H1 (cell line): ENCODE measurements around the gene ABI3. TPM values are rescaled to one million over a fixed set of nuclear protein-coding genes. Genes with fewer than 3 reads are reported as not detected.

Experiments
- CTCF ChIA-PET: fragments of 300-600 bp; sonication (Branson Sonifier 250); formaldehyde crosslinking; loops from one replicate; lab custom pipeline; 2021; ENCODE audit not compliant: partially characterized antibody; lab: Charles Lee
- POLR2A ChIA-PET: fragments of 300-600 bp; sonication (Branson Sonifier 250); formaldehyde crosslinking; loops from one replicate; lab custom pipeline; 2021; ENCODE audit warnings: inconsistent platforms; ENCODE audit not compliant: partially characterized antibody; lab: Charles Lee
- DNase-seq, 2 experiments: peaks; one replicate each; pipeline versions ENCODE4 v3.0.0 to v3.0.0-alpha.2; 2010 to 2022; ENCODE audit warnings: low spot score in 2 of 2, low read depth in 1 of 2, mixed read lengths in 1 of 2
- FAIRE-seq: peaks from 2 replicates; lab custom pipeline; 2011; peaks lifted over from hg19 to GRCh38; lab: Jason Lieb, UNC
- H2AFZ ChIP-seq: 2 replicates; pipeline ENCODE4 v1.8.1; 2012; ENCODE audit warnings: low read length, inconsistent platforms
- H2AK5ac ChIP-seq: 2 replicates; pipeline ENCODE4 v1.6.1; 2013; ENCODE audit warnings: low read depth, low read length
- H2BK120ac ChIP-seq: replicated peaks from 2 replicates; pipeline ENCODE3; 2013; ENCODE audit warnings: low read depth, low read length, inconsistent platforms
- H2BK12ac ChIP-seq: 2 replicates; pipeline ENCODE4 v1.6.1; 2013; ENCODE audit warnings: low read depth, low read length
- H2BK15ac ChIP-seq: 2 replicates; pipeline ENCODE4 v1.6.1; 2013; ENCODE audit warnings: low read length
- H2BK20ac ChIP-seq: 2 replicates; pipeline ENCODE4 v1.6.1; 2013; ENCODE audit warnings: low read length
- H2BK5ac ChIP-seq: 2 replicates; pipeline ENCODE4 v1.6.1; 2013; ENCODE audit warnings: low read depth, low read length
- H3K14ac ChIP-seq: 2 replicates; pipeline ENCODE4 v1.6.1; 2013; ENCODE audit warnings: inconsistent platforms; ENCODE audit not compliant: insufficient read length
- H3K18ac ChIP-seq: 2 replicates; pipeline ENCODE4 v1.6.1; 2013; ENCODE audit warnings: low read length; ENCODE audit errors: extremely low read depth
- H3K23ac ChIP-seq: 2 replicates; pipeline ENCODE4 v1.6.1; 2013; ENCODE audit warnings: inconsistent platforms; ENCODE audit not compliant: insufficient read length
- H3K23me2 ChIP-seq: 2 replicates; pipeline ENCODE4 v1.6.1; 2013; ENCODE audit warnings: low read depth, low read length
- H3K27ac ChIP-seq: 2 replicates; pipeline ENCODE4 v1.6.1; 2011; ENCODE audit warnings: low read depth, low read length, inconsistent platforms
- H3K27me3 ChIP-seq, 4 experiments: replicated peaks in 1 of 4; 1 replicate in 1 of 4; 2 replicates in 3 of 4; pipeline versions ENCODE4 v1.6.1 to v1.8.1; 2011 to 2013; ENCODE audit warnings: low read length in 3 of 4, mild to moderate bottlenecking in 3 of 4, inconsistent platforms in 2 of 4, mixed read lengths in 2 of 4, moderate library complexity in 1 of 4; ENCODE audit not compliant: control insufficient read depth in 3 of 4, insufficient read depth in 3 of 4; ENCODE audit errors: extremely low read depth in 1 of 4
- H3K36me3 ChIP-seq, 4 experiments: 2 replicates each; pipeline versions ENCODE4 v1.6.1 to v1.8.1; 2011 to 2013; ENCODE audit warnings: mild to moderate bottlenecking in 4 of 4, low read length in 3 of 4, moderate library complexity in 2 of 4, control low read depth in 1 of 4, inconsistent platforms in 1 of 4; ENCODE audit not compliant: insufficient read depth in 4 of 4, control insufficient read depth in 2 of 4
- H3K4ac ChIP-seq: replicated peaks from 2 replicates; pipeline ENCODE3; 2013; ENCODE audit warnings: low read length, low read depth, mixed read lengths, inconsistent platforms; ENCODE audit not compliant: insufficient read length
- H3K4me1 ChIP-seq, 4 experiments: replicated peaks in 1 of 4; 1 replicate in 1 of 4; 2 replicates in 3 of 4; pipeline versions ENCODE4 v1.6.1 to v1.8.1; 2011 to 2013; ENCODE audit warnings: low read length in 3 of 4, inconsistent platforms in 2 of 4, mixed read lengths in 1 of 4; ENCODE audit not compliant: insufficient read depth in 4 of 4, control insufficient read depth in 3 of 4
- H3K4me2 ChIP-seq, 2 experiments: 2 replicates each; pipeline versions ENCODE4 v1.6.1 to v1.8.1; 2011 to 2013; ENCODE audit warnings: low read depth in 2 of 2, low read length in 2 of 2, control low read depth in 1 of 2, inconsistent platforms in 1 of 2, mild to moderate bottlenecking in 1 of 2; ENCODE audit not compliant: insufficient read depth in 1 of 2
- H3K4me3 ChIP-seq, 4 experiments: fragments of 200-600, 300-600 bp in 1 of 4; sonication (generic), shearing (Covaris generic), sonication (Bioruptor Twin) in 1 of 4; 2 replicates each; pipeline versions ENCODE4 v1.5.1 to v1.8.1; 2011 to 2016; ENCODE audit warnings: low read length in 4 of 4, low read depth in 3 of 4, control low read depth in 2 of 4, inconsistent platforms in 2 of 4, mild to moderate bottlenecking in 2 of 4, mixed read lengths in 1 of 4, moderate library complexity in 1 of 4; ENCODE audit not compliant: insufficient read depth in 2 of 4; ENCODE audit errors: extremely low read depth in 1 of 4
- H3K56ac ChIP-seq: replicated peaks from 2 replicates; pipeline ENCODE3; 2013; ENCODE audit warnings: low read depth, mild to moderate bottlenecking, mixed read lengths, low read length, inconsistent platforms; ENCODE audit not compliant: insufficient read length
- H3K79me1 ChIP-seq: 2 replicates; pipeline ENCODE4 v1.6.1; 2013; ENCODE audit warnings: low read depth, low read length, control low read depth
- H3K79me2 ChIP-seq, 2 experiments: 2 replicates each; pipeline versions ENCODE4 v1.6.1 to v1.8.1; 2012 to 2013; ENCODE audit warnings: low read length in 2 of 2, mild to moderate bottlenecking in 2 of 2, inconsistent platforms in 1 of 2; ENCODE audit not compliant: insufficient read depth in 2 of 2, control insufficient read depth in 1 of 2
- H3K9ac ChIP-seq, 4 experiments: replicated peaks in 1 of 4; 1 replicate in 1 of 4; 2 replicates in 3 of 4; pipeline versions ENCODE4 v1.6.1 to v1.8.1; 2011 to 2013; ENCODE audit warnings: low read depth in 3 of 4, low read length in 3 of 4, control low read depth in 2 of 4, mild to moderate bottlenecking in 2 of 4, moderate library complexity in 2 of 4, inconsistent platforms in 1 of 4; ENCODE audit errors: extremely low read depth in 1 of 4
- H3K9me3 ChIP-seq, 2 experiments: 2 replicates each; pipeline versions ENCODE4 v1.6.1 to v1.8.1; 2012 to 2013; ENCODE audit warnings: mild to moderate bottlenecking in 2 of 2, moderate library complexity in 2 of 2, control low read depth in 1 of 2, inconsistent platforms in 1 of 2, low read depth in 1 of 2, low read length in 1 of 2, mixed read lengths in 1 of 2; ENCODE audit not compliant: insufficient read depth in 2 of 2
- H4K20me1 ChIP-seq, 2 experiments: replicated peaks in 1 of 2; 2 replicates each; pipeline versions ENCODE3 to v1.8.1; 2011 to 2013; ENCODE audit warnings: inconsistent platforms in 2 of 2, low read length in 2 of 2, mild to moderate bottlenecking in 1 of 2; ENCODE audit not compliant: insufficient read depth in 2 of 2, control insufficient read depth in 1 of 2
- H4K5ac ChIP-seq: 2 replicates; pipeline ENCODE4 v1.6.1; 2013; ENCODE audit warnings: low read length, low read depth, mixed read lengths, inconsistent platforms; ENCODE audit not compliant: insufficient read length
- H4K8ac ChIP-seq: 2 replicates; pipeline ENCODE4 v1.8.0; 2013; ENCODE audit warnings: mild to moderate bottlenecking, moderate library complexity, low read length, inconsistent platforms; ENCODE audit not compliant: insufficient read depth; ENCODE audit errors: extremely low read depth
- H4K91ac ChIP-seq: replicated peaks from 2 replicates; pipeline ENCODE3; 2013; ENCODE audit warnings: low read length, mixed read lengths, inconsistent platforms; ENCODE audit not compliant: insufficient read length
- HDAC2 ChIP-seq, 2 experiments: fragments of 300-600 bp in 1 of 2; sonication (generic) in 1 of 2; IDR thresholded peaks; 2 replicates each; pipeline ENCODE4 v1.6.1; 2011 to 2012; ENCODE audit warnings: low read depth in 2 of 2, low read length in 2 of 2, mild to moderate bottlenecking in 2 of 2, moderate library complexity in 2 of 2, borderline replicate concordance in 1 of 2, inconsistent platforms in 1 of 2
- KDM5A ChIP-seq: fragments of 200-600 bp; IDR thresholded peaks from 2 replicates; pipeline ENCODE4 v1.7.1; 2012; ENCODE audit warnings: mild to moderate bottlenecking, low read length, inconsistent platforms, mixed read lengths
- RAD21 ChIP-seq, 2 experiments: IDR thresholded peaks in 1 of 2; conservative IDR thresholded peaks in 1 of 2; 2 replicates each; pipeline ENCODE4 v1.6.1; 2011; ENCODE audit warnings: low read depth in 2 of 2, low read length in 2 of 2, improper control_type of control experiment in 1 of 2, inconsistent platforms in 1 of 2, mild to moderate bottlenecking in 1 of 2, moderate library complexity in 1 of 2
- SIN3A ChIP-seq, 2 experiments: IDR thresholded peaks in 1 of 2; conservative IDR thresholded peaks in 1 of 2; 2 replicates each; pipeline ENCODE4 v1.6.1; 2011 to 2012; ENCODE audit warnings: low read length in 2 of 2, improper control_type of control experiment in 1 of 2, low read depth in 1 of 2, mild to moderate bottlenecking in 1 of 2
- WGBS, 2 experiments: shearing (Covaris generic) in 1 of 2; methylation state at CpG; one replicate each; pipeline versions ENCODE4 v1.1.6 to v1.1.7; 2013 to 2015; ENCODE audit warnings: low lambda C conversion rate in 2 of 2, mixed read lengths in 2 of 2, inconsistent platforms in 1 of 2, low coverage in 1 of 2, missing lambda C conversion rate in 1 of 2; ENCODE audit not compliant: insufficient replicate concordance in 2 of 2, insufficient coverage in 1 of 2, insufficient read length in 1 of 2; ENCODE audit errors: extremely low coverage in 1 of 2, missing lambda C conversion rate in 1 of 2; 5-methylcytosine and 5-hydroxymethylcytosine counted together
- polyA plus RNA-seq, 7 experiments: library from polyadenylated mRNA; depleted of rRNA in 3 of 7; stranded (reverse) in 5 of 7; unstranded in 2 of 7; fragments of >200 nt in 5 of 7; fragments of 200-250 nt in 2 of 7; gene quantifications; 1 replicate in 5 of 7; 2 replicates in 1 of 7; 4 replicates in 1 of 7; pipeline versions ENCODE4 v1.2.1 to v1.2.3, GENCODE V29; 2011 to 2013; ENCODE audit warnings: missing spikeins in 2 of 7, mixed read lengths in 2 of 7
- total RNA-seq: library from RNA; stranded (reverse); fragmentation: NEBNext Ultra II Directional; extraction: Animal tissue kit (Norgen Biotek cat#: 25700); gene quantifications from 2 replicates; pipeline ENCODE4 v1.2.1, GENCODE V29; 2021
- TF ChIP-seq, protein P1 (sequence below): IDR thresholded peaks from 2 replicates; pipeline ENCODE4 v1.6.1; 2011; ENCODE audit warnings: low read length, improper control_type of control experiment
- TF ChIP-seq, protein P2 (sequence below), 3 experiments: IDR thresholded peaks; 1 replicate in 2 of 3; 2 replicates in 1 of 3; pipeline versions ENCODE4 v1.5.1 to v1.6.1; 2011; ENCODE audit warnings: low read length in 3 of 3, mild to moderate bottlenecking in 3 of 3, inconsistent platforms in 2 of 3, low read depth in 1 of 3, moderate library complexity in 1 of 3; ENCODE audit not compliant: insufficient read depth in 1 of 3; ENCODE audit errors: control extremely low read depth in 1 of 3

ABI3 gene
- total and polyA plus RNA-seq, 2 of the 8 experiments (the other 6 are each of a cell fraction or from before 2014, with no cell fraction given) = 1.3 to 2.5 TPM

DNA sequence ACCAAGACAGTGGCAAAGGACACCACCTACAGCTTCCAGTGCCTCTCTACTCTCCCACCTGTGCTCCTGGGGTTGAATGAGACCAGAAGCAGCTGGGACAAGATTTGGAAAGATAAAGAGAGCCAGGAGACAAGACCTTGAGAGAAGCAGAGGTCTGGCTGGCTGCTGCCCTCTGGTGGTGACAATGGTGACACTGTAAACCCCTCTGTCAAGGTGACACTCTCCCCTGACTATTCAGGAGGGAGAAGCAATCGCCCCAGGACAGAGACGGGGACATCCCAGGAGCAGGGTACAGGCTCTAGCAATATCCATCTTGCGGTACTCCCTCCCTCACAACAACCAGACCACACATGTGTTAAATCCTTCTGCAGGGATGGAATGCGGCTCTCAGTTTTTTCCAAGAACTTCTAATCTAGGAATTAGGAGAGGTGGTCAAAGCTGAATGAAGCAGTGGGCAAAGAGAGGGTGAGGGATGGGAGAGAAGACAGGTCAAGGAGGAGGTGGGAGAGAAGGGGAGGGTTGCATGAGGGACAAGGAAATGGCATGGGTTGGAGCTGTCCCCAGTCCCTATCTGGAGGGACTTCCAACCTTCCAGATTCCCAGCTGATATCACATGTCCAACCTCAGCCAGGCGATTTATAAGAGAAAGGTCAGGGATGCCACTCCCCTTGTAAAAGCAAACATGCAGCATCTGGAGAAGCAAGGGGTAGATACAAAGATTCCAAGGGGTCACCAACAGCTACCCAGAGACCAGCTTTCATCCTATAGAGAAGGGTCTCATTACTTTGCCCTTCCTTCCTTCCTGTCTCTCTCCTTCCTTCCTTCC is 17.1 kb downstream of the ABI3 start:
- DNase-seq (peak in 1 of 2 experiments; percentile 89), FAIRE-seq (peak; percentile 75)
- Histone ChIP-seq H3K27ac (no peak overlapping the region), H3K9me3 (no peaks in the 10 kb centered on the region), H3K36me3 (no peaks in the 10 kb centered on the region), H4K91ac (no peak overlapping the region), H3K9ac (no peak overlapping the region), H3K4me2 (no peak overlapping the region), H3K79me1 (no peaks in the 10 kb centered on the region), H3K23me2 (peaks cover 30% of the 10 kb centered on the region), H2BK12ac (no peak overlapping the region), H3K18ac (no peak overlapping the region), H3K4ac (no peak overlapping the region), H3K79me2 (no peaks in the 10 kb centered on the region), H4K8ac (no peak overlapping the region), H3K56ac (no peak overlapping the region), H2AK5ac (no peak overlapping the region), H3K23ac (no peak overlapping the region), H4K20me1 (peaks cover 0 to 2% of the 10 kb centered on the region in 2 experiments), H2BK5ac (no peak overlapping the region), H3K4me3 (no peak overlapping the region), H2BK120ac (no peak overlapping the region), H2BK15ac (no peak overlapping the region; the same call in 1 of the 2 replicates), H3K14ac (no peak overlapping the region), H2AFZ (no peak overlapping the region), H2BK20ac (no peak overlapping the region), H3K4me1 (peaks cover 0 to 10% (median 6%) of the 10 kb centered on the region in 4 experiments; a peak in 3 of 7 replicates), H4K5ac (no peak overlapping the region), H3K27me3 (peaks cover 25 to 73% (median 62%) of the 10 kb centered on the region in 4 experiments)
- POLR2A ChIA-PET = interaction anchor here (0.6 to 1.7 kb wide), 6 partner anchors 15 to 173 kb away, joined by 3 to 7 read pairs (median 3); partner anchors contain the start of genes ABI3 and GNGT2
- TF ChIP-seq HDAC2 (IDR thresholded peaks at IDR 0.05; ENCODE audit: borderline replicate concordance in 1 of 2, low read depth in 2 of 2, low read length in 2 of 2) (no peak), KDM5A (no peak), SIN3A (conservative IDR thresholded peaks at IDR 0.05 in 1 of 2, IDR thresholded peaks at IDR 0.05 in 1 of 2; ENCODE audit: low read depth in 1 of 2, low read length in 2 of 2) (peak in 1 of 2 experiments; percentile 71; a peak in 2 of 4 replicates), RAD21 (IDR thresholded peaks at IDR 0.05 in 1 of 2, conservative IDR thresholded peaks at IDR 0.05 in 1 of 2; ENCODE audit: low read depth in 2 of 2, low read length in 2 of 2) (peak; percentile 75 to 87)
- TF ChIP-seq, protein P1, sequence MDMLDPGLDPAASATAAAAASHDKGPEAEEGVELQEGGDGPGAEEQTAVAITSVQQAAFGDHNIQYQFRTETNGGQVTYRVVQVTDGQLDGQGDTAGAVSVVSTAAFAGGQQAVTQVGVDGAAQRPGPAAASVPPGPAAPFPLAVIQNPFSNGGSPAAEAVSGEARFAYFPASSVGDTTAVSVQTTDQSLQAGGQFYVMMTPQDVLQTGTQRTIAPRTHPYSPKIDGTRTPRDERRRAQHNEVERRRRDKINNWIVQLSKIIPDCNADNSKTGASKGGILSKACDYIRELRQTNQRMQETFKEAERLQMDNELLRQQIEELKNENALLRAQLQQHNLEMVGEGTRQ = no peak
- TF ChIP-seq, protein P2, sequence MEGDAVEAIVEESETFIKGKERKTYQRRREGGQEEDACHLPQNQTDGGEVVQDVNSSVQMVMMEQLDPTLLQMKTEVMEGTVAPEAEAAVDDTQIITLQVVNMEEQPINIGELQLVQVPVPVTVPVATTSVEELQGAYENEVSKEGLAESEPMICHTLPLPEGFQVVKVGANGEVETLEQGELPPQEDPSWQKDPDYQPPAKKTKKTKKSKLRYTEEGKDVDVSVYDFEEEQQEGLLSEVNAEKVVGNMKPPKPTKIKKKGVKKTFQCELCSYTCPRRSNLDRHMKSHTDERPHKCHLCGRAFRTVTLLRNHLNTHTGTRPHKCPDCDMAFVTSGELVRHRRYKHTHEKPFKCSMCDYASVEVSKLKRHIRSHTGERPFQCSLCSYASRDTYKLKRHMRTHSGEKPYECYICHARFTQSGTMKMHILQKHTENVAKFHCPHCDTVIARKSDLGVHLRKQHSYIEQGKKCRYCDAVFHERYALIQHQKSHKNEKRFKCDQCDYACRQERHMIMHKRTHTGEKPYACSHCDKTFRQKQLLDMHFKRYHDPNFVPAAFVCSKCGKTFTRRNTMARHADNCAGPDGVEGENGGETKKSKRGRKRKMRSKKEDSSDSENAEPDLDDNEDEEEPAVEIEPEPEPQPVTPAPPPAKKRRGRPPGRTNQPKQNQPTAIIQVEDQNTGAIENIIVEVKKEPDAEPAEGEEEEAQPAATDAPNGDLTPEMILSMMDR (IDR thresholded peaks at IDR 0.05; ENCODE audit: control extremely low read depth in 1 of 3, insufficient read depth in 1 of 3, low read depth in 1 of 3, low read length in 3 of 3) = peak; percentile 79 to 94 (median 85)
- CTCF ChIA-PET = interaction anchor here (0.6 to 6.5 kb wide), 34 partner anchors 8 to 192 kb away, joined by 3 to 43 read pairs (median 4); partner anchors contain the start of gene GNGT2
- WGBS, 2 experiments = 36% methylated on average over 5 of the region's 5 CpGs; no CpG with 5 or more reads in 1 of the 2 experiments
